Activated T-cell treated with anti-CD3 and anti-CD28 coated beads for 24 hours (primary cell): Measurements from ENCODE around the gene COL6A1.
"Not testable (repeated sequence)": the region's sequence is repeated elsewhere in the genome, so short reads cannot be mapped to it uniquely, and the experiment has no call there.

ENCODE experiments used
- DNase-seq: peaks from one replicate; pipeline ENCODE4 v3.0.0-alpha.2; 2020; ENCODE audit warnings: low read depth

COL6A1 gene

GRCh38 chr21:45947296-45947695 is 34.3 kb upstream of the COL6A1 start:
- no peak for DNase-seq

- no peak for DNase-seq
These were observed 33.8 kb upstream of the COL6A1 start for GRCh38 chr21:45947716-45948255.

DNA sequence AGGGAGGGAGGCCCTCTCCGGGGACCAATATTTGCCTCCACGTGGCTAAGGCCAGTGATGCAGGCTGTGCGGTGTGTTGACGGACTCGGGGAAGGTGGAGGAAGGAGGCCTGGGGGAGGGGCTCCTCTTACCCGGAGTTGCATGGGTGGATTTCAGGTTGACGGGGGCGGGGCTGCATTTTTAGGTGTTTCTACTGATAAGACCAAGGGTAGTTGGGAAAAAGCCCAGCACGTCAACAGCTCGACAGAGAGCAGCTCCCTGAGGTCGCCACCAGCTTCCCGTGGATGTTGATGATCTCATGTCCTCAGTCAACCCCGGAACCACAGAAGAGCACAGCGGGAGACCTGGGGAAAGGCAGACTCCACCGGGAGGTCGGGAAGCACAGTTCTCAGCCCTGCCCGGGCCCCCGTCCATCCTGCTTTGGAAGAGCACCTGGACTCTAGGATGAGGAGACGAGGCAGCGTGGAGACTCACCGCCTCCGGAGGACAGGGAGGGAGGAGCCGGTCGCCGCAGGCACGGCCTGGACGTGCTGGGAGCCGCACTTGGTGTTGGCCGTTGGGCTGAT is 32.9 kb upstream of the COL6A1 start:
- DNase-seq: no peak

- no peak for DNase-seq
These were observed 31.4 kb upstream of the COL6A1 start for GRCh38 chr21:45949928-45950739.

GRCh38 chr21:45950740-45951515 is 30.6 kb upstream of the COL6A1 start:
- DNase-seq: no peak

GRCh38 chr21:45951676-45952075 is 29.9 kb upstream of the COL6A1 start:
- DNase-seq: no peak

DNA sequence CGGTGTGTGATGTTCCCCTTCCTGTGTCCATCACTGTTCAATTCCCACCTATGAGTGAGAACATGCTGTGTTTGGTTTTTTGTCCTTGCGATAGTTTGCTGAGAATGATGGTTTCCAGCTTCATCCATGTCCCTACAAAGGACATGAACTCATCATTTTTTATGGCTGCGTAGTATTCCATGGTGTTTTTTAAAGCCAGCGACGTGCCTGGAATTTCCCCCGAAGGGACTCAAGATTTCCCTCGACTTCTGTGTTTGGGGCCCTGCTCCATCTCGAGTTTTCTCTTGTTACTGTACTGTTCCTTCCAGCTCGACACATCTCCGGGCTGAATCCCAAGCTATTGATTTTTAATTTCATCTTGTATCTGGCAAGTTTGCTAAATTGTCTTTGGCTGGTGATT is 29.0 kb upstream of the COL6A1 start:
- DNase-seq: not testable (repeated sequence)

- no peak for DNase-seq
These were observed 28.6 kb upstream of the COL6A1 start for GRCh38 chr21:45952974-45953373.

GRCh38 chr21:45954261-45954660 is 27.3 kb upstream of the COL6A1 start:
- DNase-seq: no peak

DNA sequence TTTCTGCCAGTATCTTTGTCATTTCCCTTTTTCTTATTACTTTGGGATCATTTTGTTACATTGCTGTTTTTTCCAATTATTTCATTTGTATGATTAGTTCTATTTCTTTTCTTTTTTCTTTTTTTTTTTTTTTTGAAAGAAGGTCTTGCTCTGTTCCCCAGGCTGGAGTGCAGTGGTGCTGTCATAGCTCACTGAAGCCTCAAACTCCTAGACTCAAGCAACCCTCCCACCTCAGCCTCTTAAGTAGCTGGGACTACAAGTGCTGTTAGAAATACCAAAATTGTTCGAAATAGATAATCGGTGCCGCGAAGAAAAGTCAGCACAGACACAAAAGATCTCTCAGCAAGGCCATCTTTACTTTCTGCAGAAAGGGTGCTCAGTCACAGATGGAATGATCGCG is 26.6 kb upstream of the COL6A1 start:
- no peak for DNase-seq

DNA sequence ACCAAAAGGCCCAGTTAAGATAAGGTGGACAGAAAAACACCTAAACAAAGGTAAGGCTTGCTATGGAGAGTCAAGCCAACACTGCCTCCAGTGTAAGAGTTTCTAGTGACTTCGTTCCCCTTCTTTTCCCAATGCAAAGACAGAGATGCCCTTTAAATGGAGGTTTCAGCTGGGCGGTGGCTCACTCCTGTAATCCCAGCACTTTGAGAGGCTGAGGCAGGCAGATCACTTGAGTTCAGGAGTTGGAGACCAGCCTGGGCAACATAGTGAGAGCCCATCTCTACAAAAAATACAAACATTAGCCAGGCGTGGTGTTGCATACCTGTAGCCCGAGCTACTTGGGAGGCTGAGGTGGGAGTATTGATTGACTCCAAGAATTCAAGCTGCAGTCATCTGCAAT is 24.0 kb upstream of the COL6A1 start:
- no peak for DNase-seq

GRCh38 chr21:45957981-45958600 is 23.5 kb upstream of the COL6A1 start:
- no peak for DNase-seq

DNA sequence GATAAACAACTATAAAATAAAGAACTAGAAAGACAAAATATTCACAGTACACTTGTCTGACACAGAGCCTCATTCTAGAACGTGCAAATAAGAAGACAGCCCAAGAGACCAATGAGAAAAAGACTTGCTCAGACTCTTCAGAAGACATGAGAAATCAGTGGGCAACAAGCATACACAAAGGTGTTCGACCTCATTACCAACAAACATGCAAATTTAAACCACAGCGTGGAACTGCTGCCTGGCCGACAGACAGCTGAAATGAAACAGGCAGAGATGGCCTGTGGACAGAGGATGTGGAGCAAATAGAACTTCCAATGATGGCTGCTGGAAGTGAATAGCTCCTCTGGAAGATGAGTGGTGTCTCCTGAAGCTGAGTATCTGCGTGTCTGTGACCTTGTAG is 22.4 kb upstream of the COL6A1 start:
- DNase-seq: no peak

- no peak for DNase-seq
These were observed 21.7 kb upstream of the COL6A1 start for GRCh38 chr21:45959779-45960390.

DNA sequence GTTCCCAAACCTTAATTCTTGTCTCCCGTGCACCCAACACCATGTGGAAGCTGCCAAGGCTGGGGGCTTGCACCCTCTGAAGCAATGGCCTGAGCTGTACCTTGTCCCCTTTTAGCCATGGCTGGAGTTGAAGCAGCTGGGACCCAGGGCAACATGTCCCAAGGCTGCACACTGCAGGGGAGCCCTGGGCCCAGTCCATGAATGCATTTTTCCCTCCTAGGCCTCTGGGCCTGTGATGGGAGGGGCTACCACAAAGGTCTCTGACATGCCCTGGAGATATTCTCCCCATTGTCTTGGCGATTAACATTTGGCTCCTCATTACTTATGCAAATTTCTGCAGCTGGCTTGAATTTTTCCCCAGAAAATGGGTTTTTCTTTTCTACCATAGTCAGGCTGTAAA is 20.2 kb upstream of the COL6A1 start:
- DNase-seq: not testable (repeated sequence)

- no peak for DNase-seq
These were observed 18.9 kb upstream of the COL6A1 start for GRCh38 chr21:45962531-45963231.

GRCh38 chr21:45963232-45963570 is 18.4 kb upstream of the COL6A1 start:
- DNase-seq: no peak

GRCh38 chr21:45964649-45965048 is 16.9 kb upstream of the COL6A1 start:
- no peak for DNase-seq

GRCh38 chr21:45965084-45965809 is 16.3 kb upstream of the COL6A1 start:
- DNase-seq: no peak

- DNase-seq: no peak
These were observed 14.7 kb upstream of the COL6A1 start for GRCh38 chr21:45966791-45967394.
